HEK293T (cell line): ENCODE data around the gene COL9A3.

Experiments used
- CTCF ChIA-PET: fragments of 350-600 bp; formaldehyde crosslinking; extraction: SDS; loops from one replicate; lab custom pipeline; 2021; ENCODE audit warnings: antibody characterized with exemption, inconsistent platforms; lab: Yijun Ruan, JAX
- POLR2A ChIA-PET: fragments of 350-600 bp; formaldehyde crosslinking; extraction: SDS; loops from one replicate; lab custom pipeline; 2020; ENCODE audit warnings: antibody characterized with exemption, inconsistent platforms; lab: Yijun Ruan, JAX
- DNase-seq: peaks from one replicate; pipeline ENCODE4 v3.0.0; 2012; ENCODE audit warnings: mixed read lengths; ENCODE audit errors: extremely low spot score
- ARNT ChIP-seq: fragments of 450-650 bp; IDR thresholded peaks from 2 replicates; pipeline ENCODE4 v1.6.1; 2017; ENCODE audit warnings: mild to moderate bottlenecking
- BHLHE40 ChIP-seq: fragments of 450-650 bp; IDR thresholded peaks from 2 replicates; pipeline ENCODE4 v1.6.1; 2016; ENCODE audit warnings: mild to moderate bottlenecking, moderate library complexity, borderline replicate concordance
- CTBP1 ChIP-seq: fragments of 450-650 bp; IDR thresholded peaks from 2 replicates; pipeline ENCODE4 v1.6.1; 2016; ENCODE audit warnings: borderline replicate concordance
- ELF4 ChIP-seq: fragments of 450-650 bp; IDR thresholded peaks from 2 replicates; pipeline ENCODE4 v1.6.1; 2017; ENCODE audit warnings: antibody characterized with exemption
- FOXA1 ChIP-seq: fragments of 450-650 bp; IDR thresholded peaks from 2 replicates; pipeline ENCODE4 v1.6.1; 2016; ENCODE audit warnings: mild to moderate bottlenecking
- FOXK2 ChIP-seq: fragments of 450-650 bp; IDR thresholded peaks from 2 replicates; pipeline ENCODE4 v1.6.1; 2016; ENCODE audit warnings: mild to moderate bottlenecking
- FOXM1 ChIP-seq: fragments of 450-650 bp; IDR thresholded peaks from 2 replicates; pipeline ENCODE4 v1.6.1; 2017; ENCODE audit warnings: mild to moderate bottlenecking, borderline replicate concordance
- HDGF ChIP-seq: fragments of 450-650 bp; IDR thresholded peaks from 2 replicates; pipeline ENCODE4 v1.6.1; 2017; ENCODE audit warnings: antibody characterized with exemption, borderline replicate concordance
- L3MBTL2 ChIP-seq: fragments of 450-650 bp; conservative IDR thresholded peaks from 2 replicates; pipeline ENCODE4 v1.6.1; 2016; ENCODE audit warnings: mild to moderate bottlenecking
- LEF1 ChIP-seq: fragments of 450-650 bp; IDR thresholded peaks from 2 replicates; pipeline ENCODE4 v1.6.1; 2017; ENCODE audit warnings: mild to moderate bottlenecking, borderline replicate concordance
- NFRKB ChIP-seq: fragments of 450-650 bp; IDR thresholded peaks from 2 replicates; pipeline ENCODE4 v1.6.1; 2016; ENCODE audit warnings: mild to moderate bottlenecking, moderate library complexity
- PKNOX1 ChIP-seq: fragments of 450-650 bp; IDR thresholded peaks from 2 replicates; pipeline ENCODE4 v1.6.1; 2016
- SP1 ChIP-seq: fragments of 450-650 bp; IDR thresholded peaks from 2 replicates; pipeline ENCODE4 v1.6.1; 2017
- SUZ12 ChIP-seq: fragments of 450-650 bp; IDR thresholded peaks from 2 replicates; pipeline ENCODE4 v1.6.1; 2016; ENCODE audit warnings: mild to moderate bottlenecking
- TARDBP ChIP-seq: fragments of 450-650 bp; IDR thresholded peaks from 2 replicates; pipeline ENCODE4 v1.6.1; 2016
- ZNF384 ChIP-seq: fragments of 450-650 bp; IDR thresholded peaks from 2 replicates; pipeline ENCODE4 v1.6.1; 2016

The COL9A3 gene

GRCh38 chr20:62888910-62889309 is 72.1 kb downstream of the COL9A3 start:
- ChIA-PET CTCF (interaction anchor here (0.8 kb wide), 1 partner anchor 32 kb away, joined by 3 read pairs; no protein-coding TSS in a partner anchor), POLR2A (no interaction called here)
- no peak for DNase-seq
- TF ChIP-seq ARNT = no peak
- TF ChIP-seq PKNOX1 = no peak
- TF ChIP-seq SP1 = no peak
- no peak for TF ChIP-seq LEF1
- TF ChIP-seq ELF4 = no peak
- TF ChIP-seq CTBP1 = no peak
- no peak for TF ChIP-seq NFRKB
- no peak for TF ChIP-seq TARDBP
- TF ChIP-seq FOXM1 = no peak
- no peak for TF ChIP-seq FOXK2
- TF ChIP-seq ZNF384 = no peak
- TF ChIP-seq HDGF = no peak
- TF ChIP-seq FOXA1 = no peak
- no peak for TF ChIP-seq L3MBTL2
- TF ChIP-seq SUZ12 = no peak
- TF ChIP-seq BHLHE40 = no peak

- DNase-seq = no peak
- ChIA-PET CTCF (interaction anchor here (0.8 kb wide), 1 partner anchor 32 kb away, joined by 3 read pairs; no protein-coding TSS in a partner anchor), POLR2A (no interaction called here)
- TF ChIP-seq ARNT = no peak
- TF ChIP-seq NFRKB = no peak
- TF ChIP-seq FOXK2 = no peak
Measured at GRCh38 chr20:62889411-62889810, 72.6 kb downstream of the COL9A3 start.

DNA sequence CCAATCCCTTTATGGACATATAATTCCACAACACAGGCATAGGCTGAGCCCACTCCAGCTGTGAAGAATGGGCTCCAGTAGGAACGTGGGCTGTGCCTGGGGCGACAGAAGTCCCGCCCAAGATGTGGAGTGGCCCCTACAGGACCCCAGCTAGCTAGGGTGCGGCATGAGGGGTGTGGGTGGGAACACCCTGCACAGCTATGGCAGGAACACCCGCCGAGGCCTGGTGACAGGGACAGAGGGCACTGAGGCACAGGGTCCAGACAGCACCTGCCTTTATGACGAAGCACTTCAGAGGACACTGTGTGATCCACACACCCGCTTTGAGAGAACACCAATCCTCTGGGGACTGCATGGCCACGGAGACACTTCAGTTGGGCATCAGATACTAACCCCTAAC is 73.0 kb downstream of the COL9A3 start:
- TF ChIP-seq SP1 (no peak), HDGF (no peak), FOXA1 (no peak), NFRKB (no peak), ARNT (no peak), LEF1 (no peak), FOXM1 (no peak), L3MBTL2 (no peak), ZNF384 (no peak), PKNOX1 (no peak), FOXK2 (no peak)
- no peak for DNase-seq
- ChIA-PET POLR2A (no interaction called here), CTCF (interaction anchor here (0.8 kb wide), 1 partner anchor 31 kb away, joined by 3 read pairs; no protein-coding TSS in a partner anchor)

- CTCF ChIA-PET = no interaction called here
- POLR2A ChIA-PET = no interaction called here
- DNase-seq = no peak
- no peak for TF ChIP-seq TARDBP
- TF ChIP-seq ELF4 = no peak
- TF ChIP-seq L3MBTL2 = no peak
- no peak for TF ChIP-seq CTBP1
Measured at GRCh38 chr20:62890444-62890843, 73.6 kb downstream of the COL9A3 start.
